HG02642 (cell line): Measurements from ENCODE around the gene MAGI2.

Source experiments
- ATAC-seq: cut with Tn5 transposase; IDR thresholded peaks from one replicate; pipeline ENCODE4 v1.9.1; 2021; ENCODE audit warnings: mild to moderate bottlenecking; ENCODE audit not compliant: unreplicated experiment, poor library complexity

MAGI2 gene

DNA sequence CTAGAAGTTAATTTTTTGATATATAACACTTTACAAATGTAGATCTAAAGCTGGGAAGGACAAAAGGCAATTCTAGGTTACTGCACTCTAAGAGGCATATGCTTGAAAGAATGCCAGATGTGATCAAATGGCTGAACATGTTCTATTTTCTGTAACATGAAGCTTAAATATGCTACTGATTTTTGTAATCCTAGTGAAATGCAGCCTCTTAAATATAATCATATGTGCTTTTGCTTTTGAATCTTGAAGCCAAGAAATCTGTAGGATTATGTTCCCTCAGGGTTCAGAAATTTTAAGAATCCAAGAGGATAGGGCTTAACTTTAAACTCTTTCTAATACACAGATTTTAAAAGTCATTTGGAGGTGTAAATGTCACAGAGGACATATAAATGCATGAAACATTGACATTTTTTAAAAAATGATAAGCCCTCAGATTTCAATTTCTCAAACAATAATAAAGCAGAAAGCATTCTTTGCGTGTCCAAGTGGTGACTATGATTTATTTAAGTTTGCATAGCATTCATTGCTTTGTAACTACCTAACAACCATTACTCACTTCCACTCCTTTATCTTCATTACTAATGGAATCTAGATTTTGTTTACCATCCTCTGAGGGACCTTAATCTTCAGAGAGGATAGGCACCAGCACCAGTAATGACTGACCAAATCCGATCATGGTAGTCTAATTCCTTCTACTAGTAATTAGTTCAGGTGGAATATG, 170.4 kb downstream of the MAGI2 start:
- no peak for ATAC-seq

DNA sequence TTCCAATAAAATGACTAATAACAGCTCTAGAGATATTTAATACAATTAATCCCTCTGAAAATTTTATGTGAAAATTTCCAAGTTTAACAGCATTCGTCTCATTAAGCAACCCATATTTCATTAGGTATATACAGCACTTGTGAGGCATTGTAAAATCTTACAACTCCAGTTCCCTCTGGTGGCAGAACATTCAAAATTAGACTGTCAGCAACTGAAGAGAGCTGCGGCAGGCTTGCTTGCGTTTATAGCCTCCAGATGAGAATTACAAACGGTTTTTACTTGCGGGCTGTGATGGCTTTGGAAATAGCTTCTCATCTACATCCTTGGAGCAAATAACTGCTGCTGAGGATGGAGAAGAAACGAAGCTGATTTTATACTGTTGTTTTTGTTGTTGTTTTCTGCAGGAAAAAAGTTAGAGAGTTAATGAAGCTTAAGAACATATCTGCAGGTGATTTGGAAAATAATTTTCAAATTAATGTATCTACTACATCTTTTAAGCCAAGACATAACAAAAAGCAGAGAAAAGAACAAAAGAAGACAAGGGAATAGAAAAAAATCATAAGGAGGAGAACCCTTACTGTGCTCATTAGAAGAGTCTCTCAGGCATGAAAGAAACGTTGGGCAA, 171.3 kb downstream of the MAGI2 start:
- ATAC-seq = no peak

DNA sequence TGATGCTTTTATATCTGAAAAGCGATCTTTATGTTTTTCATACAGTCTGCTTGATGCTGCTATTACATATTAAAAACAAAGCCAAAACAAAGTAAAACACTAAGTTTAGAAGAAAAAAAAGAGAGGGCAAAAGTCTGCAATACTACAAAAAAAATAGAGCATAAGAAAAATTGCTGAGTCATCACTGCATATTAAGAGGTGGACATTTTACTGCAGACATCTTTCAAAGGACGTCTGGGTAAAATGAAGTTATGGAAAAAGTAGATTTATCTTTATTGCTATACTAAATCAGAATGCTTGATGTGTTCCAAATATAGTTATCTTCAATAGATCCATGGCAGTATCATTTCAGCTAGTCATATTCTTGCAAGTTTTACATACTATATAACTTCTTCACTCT, 172.0 kb downstream of the MAGI2 start:
- no peak for ATAC-seq

DNA sequence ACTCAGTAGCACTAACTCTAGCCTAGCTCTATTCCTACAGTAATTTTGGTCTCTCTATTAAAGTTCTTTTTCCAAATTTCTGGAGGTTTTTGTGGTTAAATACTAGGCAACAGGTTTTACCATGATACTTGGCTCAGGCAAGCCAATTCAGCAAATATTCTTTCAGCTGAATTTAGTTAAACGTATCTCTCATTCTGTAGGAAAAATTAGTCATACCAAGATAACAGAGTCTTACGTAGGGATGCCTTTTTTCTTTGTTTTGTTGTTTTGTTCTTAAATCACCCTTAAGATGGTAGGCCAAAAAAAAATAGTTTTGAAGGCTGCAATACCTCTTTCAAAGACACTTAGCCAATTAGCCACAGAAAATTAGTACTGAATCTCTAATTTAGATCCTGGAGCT, 180.5 kb downstream of the MAGI2 start:
- no peak for ATAC-seq

DNA sequence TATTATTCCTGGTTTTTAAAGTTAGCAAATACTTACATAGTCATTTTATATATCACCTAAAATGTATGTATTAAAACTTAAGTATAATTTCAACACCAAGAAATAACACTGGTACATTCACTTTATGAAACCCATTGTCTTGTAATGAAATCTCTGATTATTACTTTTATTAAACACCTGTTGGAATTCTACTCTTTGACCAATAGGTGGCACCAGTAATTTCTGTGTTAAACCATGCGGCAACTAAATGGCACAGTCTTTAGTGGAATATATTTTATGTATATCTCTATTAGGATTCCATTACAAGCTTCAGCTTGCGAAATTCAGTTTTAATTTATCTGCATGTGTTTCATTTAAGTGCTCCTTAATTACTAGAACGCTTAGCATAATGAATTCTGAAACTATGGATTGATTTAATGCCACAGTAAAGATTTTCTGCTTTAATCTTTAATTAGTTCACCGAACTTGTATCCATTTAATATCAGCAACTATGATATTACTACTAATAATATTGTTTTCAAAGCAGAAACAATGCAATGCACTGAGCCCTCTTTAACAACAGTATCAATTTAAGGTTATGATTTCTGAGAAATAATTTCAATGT, 181.3 kb downstream of the MAGI2 start:
- ATAC-seq = peak; percentile 65

DNA sequence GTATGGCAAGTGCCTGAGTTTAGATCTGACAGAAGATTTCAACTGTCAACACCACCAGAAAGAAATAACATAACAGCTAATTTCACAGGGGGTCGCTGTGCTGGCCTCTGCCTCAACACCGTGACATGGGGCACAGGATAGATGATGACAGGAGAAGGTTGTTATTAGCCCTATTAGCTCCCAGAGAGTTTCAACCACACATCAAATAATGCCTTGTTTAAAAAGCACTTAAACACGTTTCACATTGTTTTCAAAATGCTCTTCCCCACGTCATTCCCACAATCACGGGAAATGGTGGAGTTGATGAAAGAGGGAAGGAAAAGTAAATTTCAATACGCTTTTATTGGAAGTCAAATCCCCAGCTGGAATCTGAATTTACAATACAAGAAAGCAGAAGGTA, 184.7 kb downstream of the MAGI2 start:
- no peak for ATAC-seq

DNA sequence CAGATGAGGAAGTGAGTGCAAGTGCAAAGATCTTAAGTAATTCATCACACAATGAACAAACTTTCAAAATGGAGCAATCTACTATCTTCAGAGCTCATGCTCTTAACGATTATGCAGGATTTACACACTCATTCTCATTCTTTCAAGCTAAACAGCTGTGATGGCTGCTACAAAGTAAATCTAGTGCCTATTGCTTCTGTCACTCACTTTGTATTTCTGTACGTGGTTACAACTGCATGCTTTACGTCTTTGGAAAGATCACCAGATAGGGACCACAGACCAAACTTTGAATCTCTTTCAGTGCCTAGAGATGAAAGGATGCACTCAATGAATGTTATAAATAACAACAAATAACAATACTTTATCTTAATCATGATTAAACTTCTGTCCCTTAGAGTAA, 194.6 kb downstream of the MAGI2 start:
- no peak for ATAC-seq

DNA sequence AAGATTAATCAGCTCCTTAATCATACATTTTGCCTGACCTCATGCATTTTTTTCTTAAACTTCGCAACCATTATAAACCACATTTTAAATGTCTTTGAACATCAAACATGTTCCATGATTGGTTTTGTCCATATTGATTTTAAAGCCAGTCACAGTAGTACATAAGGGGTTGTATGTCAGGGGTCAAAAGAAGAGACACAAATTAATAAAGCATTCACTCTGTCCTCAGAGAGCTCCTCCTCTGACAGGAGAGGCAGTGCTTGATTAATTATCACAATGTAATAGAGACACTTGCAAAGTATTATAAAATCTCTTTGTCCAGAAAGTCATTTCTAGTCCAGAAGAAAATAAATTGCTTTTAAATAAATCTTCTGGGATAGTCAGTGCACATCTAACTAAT, 195.5 kb downstream of the MAGI2 start:
- ATAC-seq = no peak

DNA sequence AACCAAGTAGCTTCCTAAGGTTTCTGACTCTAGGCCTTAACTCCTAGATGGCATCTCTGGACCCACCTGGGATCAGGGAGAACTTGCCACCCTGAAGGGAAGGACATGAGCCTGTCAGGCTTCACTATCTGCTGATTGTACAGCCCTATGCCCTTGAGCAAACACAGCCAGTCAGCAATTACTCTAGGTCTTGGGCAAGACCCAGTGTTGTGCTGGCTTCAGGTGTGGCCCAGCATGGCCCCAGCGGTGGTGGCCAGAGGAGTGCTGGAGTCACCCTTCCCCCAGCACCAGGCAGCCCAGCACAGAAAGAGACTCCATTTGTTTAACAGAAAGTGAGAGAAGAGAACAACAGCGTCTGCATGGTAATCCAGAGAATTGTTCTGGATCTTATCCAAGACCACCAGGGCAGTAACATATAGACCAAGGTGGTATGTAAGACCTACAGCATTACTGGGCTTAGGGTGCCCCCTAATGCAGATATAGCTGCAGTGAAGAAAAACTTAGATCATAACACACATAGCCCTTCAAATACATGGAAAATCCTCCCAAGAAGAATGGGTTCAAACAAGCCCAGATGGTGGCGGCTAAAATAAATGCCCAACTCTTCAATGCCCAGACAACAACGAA, 207.7 kb downstream of the MAGI2 start:
- ATAC-seq = no peak

DNA sequence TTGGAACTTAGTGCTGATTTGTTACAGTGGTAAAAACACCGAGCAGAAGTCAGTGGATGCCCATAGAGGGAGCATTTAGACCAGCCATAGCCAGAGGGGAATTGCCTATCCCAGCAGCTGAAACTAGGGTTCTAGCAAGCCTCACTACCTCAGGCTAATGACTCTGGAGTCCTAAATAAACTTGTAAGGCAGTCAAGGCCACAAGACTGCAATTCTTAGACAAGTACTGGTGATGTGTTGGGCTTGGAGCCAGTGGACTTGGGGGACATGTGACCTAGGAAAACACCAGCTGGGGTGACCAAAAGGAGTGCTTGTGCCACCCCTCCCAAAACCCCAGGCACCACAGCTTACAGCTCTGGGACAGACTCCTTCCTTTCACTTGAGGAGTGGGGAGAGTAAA, 209.0 kb downstream of the MAGI2 start:
- no peak for ATAC-seq

DNA sequence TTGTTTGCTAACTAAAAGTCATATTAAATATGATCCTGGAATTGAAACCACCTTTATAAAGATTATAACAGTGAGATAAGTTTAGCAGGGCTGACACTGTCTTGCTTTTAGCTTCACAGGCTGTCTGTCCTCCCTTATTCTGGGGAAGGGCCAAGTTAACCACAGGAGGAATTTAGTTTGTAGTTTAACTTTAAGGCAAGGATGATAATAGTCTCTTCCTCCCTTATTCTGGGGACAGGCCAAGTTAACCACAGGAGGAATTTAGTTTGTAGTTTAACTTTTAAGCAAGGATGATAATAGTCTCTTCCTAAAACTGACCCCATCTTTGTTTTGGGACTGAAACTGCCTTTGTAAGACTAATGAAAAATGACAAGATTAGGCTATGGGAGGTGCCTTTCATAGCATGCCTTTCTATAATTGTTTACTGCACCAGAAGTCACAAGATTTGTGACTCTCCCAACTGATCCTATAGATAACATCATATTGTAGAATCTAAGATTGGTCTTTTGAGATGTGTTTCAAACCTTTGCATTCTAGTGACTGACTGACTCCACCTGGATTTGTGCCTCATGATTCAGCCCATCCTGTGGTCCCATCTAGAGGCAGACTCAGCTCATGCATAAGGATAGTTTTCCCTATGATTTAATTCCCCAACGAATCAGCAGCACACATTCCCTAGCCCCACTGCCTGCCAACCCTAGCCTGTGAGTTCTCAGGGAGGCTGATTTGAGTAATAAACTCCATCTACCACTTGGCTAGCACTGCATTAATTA, 212.0 kb downstream of the MAGI2 start:
- ATAC-seq = no peak

DNA sequence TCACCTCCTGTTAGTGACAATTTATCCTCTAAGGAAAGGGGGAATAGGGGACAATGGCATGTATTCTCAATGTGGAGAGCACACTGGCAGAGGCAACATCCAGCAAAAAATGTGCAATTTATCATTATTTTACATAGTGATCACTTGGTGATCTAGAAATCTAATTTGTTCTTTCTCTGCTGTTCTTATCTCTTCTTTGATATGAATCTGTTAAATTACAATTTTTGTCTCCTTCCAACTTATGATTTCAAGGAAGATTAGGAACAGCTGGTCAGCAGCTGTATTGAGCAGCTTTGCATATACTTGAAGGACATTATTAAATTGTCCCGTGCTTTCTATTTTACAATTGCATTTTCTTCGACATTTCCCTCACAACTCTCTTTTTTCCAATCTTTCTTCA, 213.1 kb downstream of the MAGI2 start:
- no peak for ATAC-seq

DNA sequence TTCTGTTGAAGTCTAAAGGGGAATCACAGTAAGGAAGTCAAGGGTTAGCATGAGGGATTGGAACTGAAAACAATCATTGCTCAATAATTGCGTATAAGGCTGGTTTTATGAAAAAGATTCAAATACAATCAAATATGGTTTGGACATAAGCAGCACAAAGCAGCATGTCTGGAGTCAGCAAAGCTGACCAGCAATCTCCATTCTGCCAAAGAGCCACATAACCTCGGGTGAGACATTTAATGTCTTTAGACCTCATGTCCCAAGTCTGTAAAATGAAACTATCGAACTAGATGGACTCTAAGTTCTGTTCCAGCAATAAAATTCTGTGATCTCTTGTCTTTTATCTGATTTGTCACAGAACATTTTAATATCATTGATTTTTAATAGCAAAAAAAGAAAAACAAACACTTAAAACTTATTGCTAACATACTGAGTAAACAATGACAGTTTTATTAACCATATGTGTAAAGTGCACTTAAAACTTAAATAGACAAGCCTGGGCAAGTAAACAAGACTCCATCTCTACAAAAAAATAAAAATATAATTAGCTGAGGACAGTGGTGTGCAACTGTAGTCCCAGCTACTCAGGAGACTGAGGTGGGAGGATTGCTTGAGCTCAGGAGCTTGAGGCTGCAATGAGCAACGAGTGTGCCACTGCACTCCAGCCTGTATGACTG, 217.0 kb downstream of the MAGI2 start:
- ATAC-seq = no peak

DNA sequence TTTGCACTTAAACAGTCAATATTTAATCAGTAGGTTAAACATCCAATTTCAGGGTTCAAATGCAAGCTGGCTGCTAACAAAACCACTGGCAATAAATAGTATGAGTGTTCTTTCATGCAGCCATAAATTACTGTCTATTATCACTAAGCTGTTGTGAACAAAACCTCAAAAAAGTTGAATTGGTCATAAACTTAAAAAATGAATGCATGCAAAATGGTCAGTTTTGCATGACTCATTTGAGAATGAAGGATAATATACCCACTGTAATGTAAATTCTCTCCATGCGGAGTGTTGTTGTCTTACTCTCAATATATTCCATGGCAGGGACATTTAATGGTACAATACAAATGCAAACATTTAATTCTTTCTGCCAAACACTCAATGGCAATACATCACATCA, 226.4 kb downstream of the MAGI2 start:
- no peak for ATAC-seq

DNA sequence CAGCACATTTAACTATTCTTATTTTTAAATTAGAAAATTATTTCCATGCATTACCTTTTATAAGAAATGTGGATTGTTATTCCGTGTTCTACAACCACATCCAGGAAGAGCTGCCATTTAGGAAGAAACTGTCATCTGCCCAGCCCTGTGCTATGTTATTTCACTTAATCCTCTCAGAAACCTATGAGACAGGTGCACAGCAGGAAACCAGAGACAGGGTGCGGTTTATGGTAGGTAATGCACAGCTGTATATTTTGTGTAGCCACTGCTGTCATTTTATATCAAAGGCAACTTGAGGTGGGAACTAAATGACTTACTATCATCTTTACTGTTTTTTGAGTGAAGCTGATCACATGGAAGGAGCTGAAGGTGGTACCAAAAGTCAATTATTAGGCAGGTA, 232.3 kb downstream of the MAGI2 start:
- ATAC-seq = no peak

DNA sequence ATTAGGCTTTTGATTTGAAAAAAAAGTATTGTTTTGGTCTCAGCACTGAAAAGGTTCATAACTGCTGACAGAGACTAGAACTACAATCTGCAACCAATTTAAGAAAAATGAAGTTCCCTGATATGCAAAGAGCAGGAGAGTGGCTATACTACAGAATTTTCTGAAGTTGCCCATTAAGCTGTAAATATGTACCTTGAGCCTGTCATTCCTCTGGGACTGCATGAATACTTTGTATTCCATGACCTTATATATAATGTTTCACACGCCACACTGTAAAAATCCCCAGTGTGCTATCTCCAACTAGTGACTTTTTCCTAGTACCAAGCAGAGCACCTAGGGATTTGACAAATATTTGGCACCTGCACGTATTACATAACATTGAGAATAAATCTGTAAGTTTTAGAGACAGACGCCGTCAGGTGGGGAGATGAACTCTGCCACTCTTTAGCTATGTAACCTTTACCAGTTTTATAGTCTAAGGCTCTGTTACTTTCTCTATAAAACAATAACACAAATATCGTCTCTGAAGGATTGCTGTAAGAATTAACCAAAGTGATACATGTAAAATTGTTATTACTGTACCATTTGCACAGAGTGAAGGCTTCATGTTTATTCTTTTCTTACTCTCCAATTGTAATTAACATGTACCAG, 235.4 kb downstream of the MAGI2 start:
- ATAC-seq = no peak

DNA sequence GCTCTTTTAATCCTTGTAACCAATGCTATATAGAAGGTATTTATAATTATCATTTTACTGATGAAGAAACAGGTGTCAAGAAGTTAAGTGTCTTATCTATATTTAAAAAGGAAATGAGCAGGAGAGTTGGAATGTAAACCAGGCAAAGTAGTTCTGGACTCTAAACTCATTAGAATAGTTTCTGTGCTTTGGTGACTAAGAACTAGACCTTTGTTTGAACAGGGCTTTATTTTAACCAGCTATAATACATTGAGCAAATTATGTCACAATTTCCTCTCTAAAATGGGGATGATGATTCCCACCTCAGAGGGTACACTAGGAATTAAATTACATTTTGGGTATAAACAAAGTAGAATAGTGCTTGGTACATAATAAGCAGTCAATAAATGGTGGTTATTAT, 236.0 kb downstream of the MAGI2 start:
- ATAC-seq = no peak

DNA sequence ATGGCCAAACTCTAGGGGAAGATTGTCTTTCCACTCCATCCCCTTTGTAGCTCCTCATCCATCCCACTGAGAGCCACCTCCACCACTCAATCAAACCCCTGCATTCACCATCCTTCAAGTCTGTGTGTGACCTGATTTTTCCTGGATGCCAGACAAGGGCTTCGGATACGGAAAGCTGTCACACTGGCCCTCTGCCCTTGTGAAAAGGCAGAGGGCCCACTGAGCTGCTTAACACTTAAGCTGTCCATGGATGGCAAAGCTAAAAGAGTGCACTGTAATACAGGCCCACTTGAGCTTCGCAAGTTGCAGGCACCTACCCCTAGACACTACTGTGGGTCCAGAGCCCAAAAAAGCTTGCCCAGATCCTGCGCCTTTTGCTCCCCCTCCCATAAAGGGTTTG, 237.2 kb downstream of the MAGI2 start:
- no peak for ATAC-seq

DNA sequence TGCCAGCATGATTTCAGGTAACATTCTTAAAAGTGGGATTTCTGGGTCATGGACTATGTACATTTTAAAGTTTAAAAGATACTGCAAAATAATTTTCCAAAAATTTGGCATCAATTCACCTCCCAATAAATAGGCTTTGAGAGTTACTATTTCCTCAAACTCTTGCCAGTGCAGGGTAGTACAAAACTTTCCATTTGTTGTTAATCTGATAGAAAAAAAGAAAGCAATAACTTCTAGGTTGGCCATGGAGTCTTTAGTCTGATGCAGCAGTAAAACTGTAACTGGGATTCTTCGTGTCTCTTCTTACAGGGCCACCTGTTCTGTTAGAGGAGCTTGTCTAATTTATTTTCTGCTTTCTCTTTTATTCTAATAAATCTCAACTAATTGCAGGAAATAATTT, 241.1 kb downstream of the MAGI2 start:
- ATAC-seq = no peak

DNA sequence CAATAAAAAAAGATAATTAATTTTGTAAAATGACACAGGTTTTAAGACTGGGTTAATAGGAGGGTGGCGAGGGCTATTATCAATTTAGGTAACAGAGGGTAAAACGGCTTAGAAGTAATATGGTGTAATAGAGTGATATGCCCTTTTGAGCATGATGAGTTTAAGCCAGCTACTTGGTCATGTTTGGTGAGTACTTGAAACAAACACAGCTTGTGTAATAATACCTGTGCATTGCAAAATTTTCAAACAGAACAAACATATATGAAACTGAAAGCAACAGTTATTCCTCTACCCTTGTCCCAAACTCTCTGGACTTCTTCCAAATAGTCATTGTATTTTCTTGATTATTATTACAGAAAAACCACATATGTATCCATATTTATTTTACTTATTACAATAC, 241.7 kb downstream of the MAGI2 start:
- no peak for ATAC-seq
